Tibial nerve (tissue), 4 donors: ENCODE measurements around the gene PCDHGA6. TPM values are rescaled to one million over a fixed set of nuclear protein-coding genes. Genes with fewer than 3 reads are reported as not detected.
"Not testable (repeated sequence)": the region's sequence is repeated elsewhere in the genome, so short reads cannot be mapped to it uniquely, and the experiment has no call there.

Experiments used
- DNase-seq, 2 donors: peaks; one replicate each; pipeline ENCODE4 v3.0.0-alpha.2; 2019; ENCODE audit warnings: low spot score in 2 of 2
- H3K27ac ChIP-seq, 4 donors: fragments of 200-600 bp; sonication (generic) in 3 of 4; one replicate each; pipeline ENCODE4 v1.5.1; 2017 to 2019; ENCODE audit warnings: mild to moderate bottlenecking in 1 of 4
- H3K27me3 ChIP-seq, 2 donors: fragments of 200-600 bp; sonication (generic) in 1 of 2; one replicate each; pipeline versions ENCODE4 v1.5.1 to v1.6.0; 2017 to 2019
- H3K36me3 ChIP-seq, 3 donors: fragments of 200-600 bp; sonication (generic); one replicate each; pipeline ENCODE4 v1.5.1; 2018 to 2019
- H3K4me1 ChIP-seq, 4 donors: fragments of 200-600 bp; sonication (generic) in 3 of 4; one replicate each; pipeline ENCODE4 v1.5.1; 2017 to 2019
- H3K4me3 ChIP-seq, 4 donors: fragments of 200-600 bp; sonication (generic) in 3 of 4; one replicate each; pipeline ENCODE4 v1.5.1; 2017 to 2019; ENCODE audit warnings: mild to moderate bottlenecking in 1 of 4, moderate library complexity in 1 of 4
- H3K9me3 ChIP-seq, 4 donors: fragments of 200-600 bp; sonication (generic) in 3 of 4; one replicate each; pipeline ENCODE4 v1.5.1; 2017 to 2019
- CTCF ChIP-seq, 5 experiments: fragments of 200-600 bp in 3 of 5; fragments of 450-650 bp in 2 of 5; sonication (generic) in 3 of 5; IDR thresholded peaks; one replicate each; pipeline ENCODE4 v1.5.1; 2016 to 2019; ENCODE audit warnings: antibody characterized with exemption in 5 of 5, mild to moderate bottlenecking in 3 of 5, moderate library complexity in 2 of 5
- EP300 ChIP-seq, 2 donors: sonication (generic); formaldehyde crosslinking; IDR thresholded peaks; one replicate each; pipeline ENCODE4 v1.6.1; 2017; ENCODE audit warnings: antibody characterized with exemption in 2 of 2, mild to moderate bottlenecking in 1 of 2
- POLR2A ChIP-seq, 2 donors: fragments of 450-650 bp; IDR thresholded peaks; one replicate each; pipeline ENCODE4 v1.6.1; 2017; ENCODE audit warnings: antibody characterized with exemption in 2 of 2, mild to moderate bottlenecking in 2 of 2, moderate library complexity in 2 of 2
- WGBS, 2 donors: methylation state at CpG; one replicate each; pipeline ENCODE4 v1.1.5; 2018; 5-methylcytosine and 5-hydroxymethylcytosine counted together
- total RNA-seq, 4 donors: library from RNA; depleted of rRNA; stranded (reverse); fragments of >200 nt; gene quantifications; one replicate each; pipeline ENCODE4 v1.1.0, GENCODE V29; 2016

Gene PCDHGA6
- total RNA-seq, 4 donors from 2014 or later: 7.4 to 12.3 (median 10.1) TPM

DNA sequence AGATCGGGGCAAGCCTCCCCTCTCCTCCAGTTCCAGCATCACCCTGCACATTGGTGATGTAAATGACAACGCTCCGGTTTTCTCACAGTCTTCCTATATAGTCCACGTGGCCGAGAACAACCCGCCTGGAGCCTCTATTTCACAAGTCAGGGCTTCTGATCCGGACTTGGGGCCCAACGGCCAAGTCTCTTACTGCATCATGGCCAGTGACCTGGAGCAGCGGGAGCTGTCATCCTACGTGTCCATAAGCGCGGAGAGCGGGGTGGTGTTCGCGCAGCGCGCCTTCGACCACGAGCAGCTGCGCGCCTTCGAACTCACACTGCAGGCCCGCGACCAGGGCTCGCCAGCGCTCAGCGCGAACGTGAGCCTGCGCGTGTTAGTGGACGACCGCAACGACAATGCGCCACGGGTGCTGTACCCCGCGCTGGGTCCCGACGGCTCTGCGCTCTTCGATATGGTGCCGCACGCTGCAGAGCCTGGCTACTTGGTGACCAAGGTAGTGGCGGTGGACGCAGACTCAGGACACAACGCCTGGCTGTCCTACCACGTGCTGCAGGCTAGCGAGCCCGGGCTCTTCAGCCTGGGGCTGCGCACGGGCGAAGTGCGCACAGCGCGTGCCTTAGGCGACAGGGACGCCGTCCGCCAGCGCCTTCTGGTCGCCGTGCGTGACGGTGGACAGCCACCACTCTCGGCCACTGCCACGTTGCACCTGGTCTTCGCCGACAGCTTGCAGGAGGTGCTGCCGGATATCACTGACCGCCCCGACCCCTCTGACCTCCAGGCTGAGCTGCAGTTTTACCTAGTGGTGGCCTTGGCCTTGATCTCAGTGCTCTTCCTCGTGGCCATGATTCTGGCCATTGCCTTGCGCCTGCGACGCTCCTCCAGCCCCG lies 15.7 kb downstream of the PCDHGA6 start:
- Histone ChIP-seq H3K4me1 (no peaks in the 10 kb centered on the region), H3K36me3 (peaks cover 0 to 43% (median 0%) of the 10 kb centered on the region in 3 donors), H3K4me3 (no peak overlapping the region), H3K9me3 (peaks cover 8 to 97% (median 52%) of the 10 kb centered on the region in 4 donors), H3K27ac (no peak overlapping the region), H3K27me3 (no peaks in the 10 kb centered on the region)
- TF ChIP-seq EP300 (IDR thresholded peaks at IDR 0.05) (no peak), CTCF (IDR thresholded peaks at IDR 0.05) (no peak), POLR2A (IDR thresholded peaks at IDR 0.05) (no peak)
- no peak for DNase-seq
- WGBS, 2 donors: 42% methylated on average over 51 to 76 of the region's 77 CpGs

GRCh38 chr5:141392429-141393198 lies 18.9 kb downstream of the PCDHGA6 start, which contains the start of gene PCDHGA8:
PCDHGA8 (plus strand) TSS chr5:141392633; CDS start chr5:141392814, 181 bp downstream.
- H3K27me3 ChIP-seq: no peaks in the 10 kb centered on the region
- H3K9me3 ChIP-seq: peaks cover 12 to 97% (median 50%) of the 10 kb centered on the region in 4 donors
- TF ChIP-seq POLR2A (IDR thresholded peaks at IDR 0.05) (no peak), EP300 (IDR thresholded peaks at IDR 0.05) (no peak), CTCF (IDR thresholded peaks at IDR 0.05) (no peak)
- H3K4me3 ChIP-seq: no peak within 1 kb of the TSS
- H3K36me3 ChIP-seq: peaks cover 0 to 25% (median 0%) of the 10 kb centered on the region in 3 donors
- WGBS, 2 donors: 26 to 33% methylated on average over 38 of the region's 38 CpGs
- H3K27ac ChIP-seq: no peak within 1 kb of the TSS
- H3K4me1 ChIP-seq: no peaks in the 10 kb centered on the region
- no peak for DNase-seq

- Histone ChIP-seq H3K36me3 (peaks cover 0 to 29% (median 0%) of the 10 kb centered on the region in 3 donors), H3K9me3 (peaks cover 12 to 97% (median 50%) of the 10 kb centered on the region in 4 donors), H3K4me3 (no peak overlapping the region), H3K4me1 (no peaks in the 10 kb centered on the region), H3K27ac (no peak overlapping the region), H3K27me3 (no peaks in the 10 kb centered on the region)
- TF ChIP-seq CTCF (IDR thresholded peaks at IDR 0.05): no peak
- no peak for TF ChIP-seq EP300 (IDR thresholded peaks at IDR 0.05)
- TF ChIP-seq POLR2A (IDR thresholded peaks at IDR 0.05): no peak
- DNase-seq: no peak
- 41 to 44% methylated on average over 21 of the region's 21 CpGs for WGBS, 2 donors
Measured at GRCh38 chr5:141393267-141393666, 19.6 kb downstream of the PCDHGA6 start.

DNA sequence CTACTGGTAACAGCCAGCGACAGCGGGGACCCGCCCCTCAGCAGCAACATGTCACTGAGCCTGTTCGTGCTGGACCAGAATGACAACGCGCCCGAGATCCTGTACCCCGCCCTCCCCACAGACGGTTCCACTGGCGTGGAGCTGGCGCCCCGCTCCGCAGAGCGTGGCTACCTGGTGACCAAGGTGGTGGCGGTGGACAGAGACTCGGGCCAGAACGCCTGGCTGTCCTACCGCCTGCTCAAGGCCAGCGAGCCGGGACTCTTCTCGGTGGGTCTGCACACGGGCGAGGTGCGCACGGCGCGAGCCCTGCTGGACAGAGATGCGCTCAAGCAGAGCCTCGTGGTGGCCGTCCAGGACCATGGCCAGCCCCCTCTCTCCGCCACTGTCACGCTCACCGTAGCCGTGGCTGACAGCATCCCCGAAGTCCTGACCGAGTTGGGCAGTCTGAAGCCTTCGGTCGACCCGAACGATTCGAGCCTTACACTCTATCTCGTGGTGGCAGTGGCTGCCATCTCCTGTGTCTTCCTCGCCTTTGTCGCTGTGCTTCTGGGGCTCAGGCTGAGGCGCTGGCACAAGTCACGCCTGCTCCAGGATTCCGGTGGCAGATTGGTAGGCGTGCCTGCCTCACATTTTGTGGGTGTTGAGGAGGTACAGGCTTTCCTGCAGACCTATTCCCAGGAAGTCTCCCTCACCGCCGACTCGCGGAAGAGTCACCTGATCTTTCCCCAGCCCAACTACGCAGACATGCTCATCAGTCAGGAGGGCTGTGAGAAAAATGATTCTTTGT lies 20.9 kb downstream of the PCDHGA6 start:
- H3K27ac ChIP-seq, H3K4me3 ChIP-seq, DNase-seq, H3K27me3 ChIP-seq, H3K4me1 ChIP-seq: not testable (repeated sequence)
- H3K9me3 ChIP-seq: peaks cover 9 to 97% (median 50%) of the 10 kb centered on the region in 4 donors
- 44 to 50% methylated on average over 29 to 34 of the region's 53 CpGs for WGBS, 2 donors
- H3K36me3 ChIP-seq: peaks cover 0 to 20% (median 0%) of the 10 kb centered on the region in 3 donors
